Activated effector memory CD4-positive, alpha-beta T cell treated with Interleukin-2 at 50 U/mL for 16 hours (primary cell): ENCODE measurements around the gene ACTR10.

Experiments used
- DNase-seq: peaks from one replicate; pipeline ENCODE4 v3.0.0-alpha.2; 2020

ACTR10 gene

GRCh38 chr14:58199726-58200479 lies at the start of gene ACTR10:
Gene ACTR10 (plus strand): TSS chr14:58200149. CDS start chr14:58200218, 69 bp downstream.
- peak; percentile 88 for DNase-seq

GRCh38 chr14:58150243-58150805 lies 49.6 kb upstream of the ACTR10 start:
- DNase-seq = no peak

GRCh38 chr14:58151133-58152013 lies 48.6 kb upstream of the ACTR10 start:
- DNase-seq = no peak

- peak; percentile 41 for DNase-seq
These were observed 47.7 kb upstream of the ACTR10 start, which contains the start of gene ARMH4 for GRCh38 chr14:58152014-58152857. Gene ARMH4 (minus strand): TSS chr14:58152213. CDS start chr14:58139358, 12,855 bp downstream.

- no peak for DNase-seq
These were observed 39.4 kb upstream of the ACTR10 start for GRCh38 chr14:58160561-58160960.

- peak; percentile 50 for DNase-seq
These were observed 33.7 kb upstream of the ACTR10 start for GRCh38 chr14:58166005-58166983.

GRCh38 chr14:58167057-58167456 lies 32.9 kb upstream of the ACTR10 start:
- no peak for DNase-seq

GRCh38 chr14:58167891-58168290 lies 32.1 kb upstream of the ACTR10 start:
- DNase-seq = no peak

GRCh38 chr14:58171090-58171489 lies 28.9 kb upstream of the ACTR10 start:
- DNase-seq = no peak

GRCh38 chr14:58177125-58177524 lies 22.8 kb upstream of the ACTR10 start:
- no peak for DNase-seq

- DNase-seq = no peak
These were observed 10.8 kb upstream of the ACTR10 start for GRCh38 chr14:58189176-58189575.

- DNase-seq = no peak
These were observed 8.0 kb upstream of the ACTR10 start for GRCh38 chr14:58191763-58192601.

- no peak for DNase-seq
These were observed 6.4 kb upstream of the ACTR10 start for GRCh38 chr14:58193542-58193941.

GRCh38 chr14:58196198-58196597 lies 3.8 kb upstream of the ACTR10 start:
- no peak for DNase-seq

- DNase-seq = no peak
These were observed 1.9 kb upstream of the ACTR10 start for GRCh38 chr14:58198086-58198485.

- DNase-seq = no peak
These were observed 512 bp downstream of the ACTR10 start for GRCh38 chr14:58200480-58200841.

- no peak for DNase-seq
These were observed 897 bp downstream of the ACTR10 start for GRCh38 chr14:58200846-58201245.

- DNase-seq = no peak
These were observed 13.2 kb downstream of the ACTR10 start for GRCh38 chr14:58213176-58213575.

- no peak for DNase-seq
These were observed 15.4 kb downstream of the ACTR10 start for GRCh38 chr14:58215191-58215914.

- no peak for DNase-seq
These were observed 16.6 kb downstream of the ACTR10 start for GRCh38 chr14:58216544-58216943.
